Effector CD4-positive, alpha-beta T cell (primary cell): Measurements from ENCODE around the gene PPTC7.
"Not testable (repeated sequence)": the region's sequence is repeated elsewhere in the genome, so short reads cannot be mapped to it uniquely, and the experiment has no call there.

Experiments
- DNase-seq: peaks from one replicate; pipeline ENCODE4 v3.0.0-alpha.2; 2020

Gene PPTC7

DNA sequence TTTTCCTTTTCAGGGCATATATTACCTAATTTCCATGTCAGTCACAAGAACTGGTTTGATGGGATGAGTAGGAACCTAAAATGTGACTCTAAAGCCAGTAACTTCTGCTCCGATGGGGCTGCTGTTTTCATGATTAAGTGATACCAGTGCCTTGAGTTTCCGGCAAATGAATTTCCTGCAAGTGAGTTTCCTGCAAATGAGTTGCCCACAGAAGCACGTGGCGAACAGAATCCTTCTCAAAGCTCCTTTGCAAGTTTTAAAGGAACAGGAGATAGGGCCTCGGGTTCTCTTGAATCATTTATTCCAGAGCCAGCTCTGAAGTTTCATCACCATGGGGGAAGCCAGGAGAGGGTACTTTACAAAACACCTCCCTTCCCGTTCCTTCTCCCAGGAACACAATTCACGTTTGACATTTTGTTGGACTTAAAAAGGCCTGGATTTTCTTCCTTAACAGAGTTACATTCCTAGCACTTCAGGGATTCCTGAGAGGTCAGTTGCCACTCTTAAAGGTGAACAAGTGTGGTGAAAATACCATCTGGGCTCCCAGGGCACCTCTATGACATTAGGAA lies 2.2 kb upstream of the PPTC7 start:
- DNase-seq, result peak; percentile 27

DNA sequence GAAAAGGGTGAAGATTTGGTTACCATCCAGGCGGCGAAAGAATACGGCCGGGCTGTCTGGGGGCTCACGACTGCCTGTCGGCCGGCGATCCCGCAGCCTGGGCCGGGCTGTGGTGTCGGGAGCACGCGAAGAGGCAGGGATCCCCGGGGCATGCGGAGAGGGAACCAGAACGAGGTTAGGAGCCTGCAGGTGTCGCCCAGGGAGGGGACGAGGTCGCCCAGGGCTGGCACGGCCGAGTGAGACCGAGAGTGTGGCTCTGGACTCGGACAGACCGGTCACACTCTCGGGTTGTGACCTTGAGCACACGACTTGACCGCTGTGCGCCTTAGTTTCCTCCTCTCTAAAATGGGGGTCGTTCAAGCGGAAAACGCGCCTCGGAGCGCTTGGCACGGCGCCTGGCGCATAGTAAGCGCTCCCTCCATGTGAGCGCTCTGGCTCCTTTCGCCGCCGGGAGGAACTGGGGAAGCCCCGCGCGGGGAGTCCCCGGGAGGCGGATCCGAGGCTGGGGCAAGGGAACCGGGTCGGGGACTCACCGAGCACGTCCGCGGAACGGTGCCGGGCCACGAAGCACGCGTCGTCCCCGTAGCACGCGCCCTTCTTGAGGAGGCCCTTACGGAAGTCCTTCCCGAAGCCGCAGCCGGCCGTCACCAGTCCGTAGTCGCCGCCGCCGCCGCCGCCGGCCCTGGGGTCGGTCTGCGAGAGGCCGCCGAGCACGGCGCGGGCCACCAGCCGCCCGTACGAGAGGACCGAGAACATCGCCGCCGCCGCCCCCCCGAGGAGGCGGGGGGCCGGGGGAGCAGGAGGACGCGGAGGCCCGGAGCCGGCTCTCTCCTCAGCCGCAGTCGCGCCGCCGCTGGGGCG lies 612 bp downstream of the PPTC7 start:
- peak; percentile 77 for DNase-seq

DNA sequence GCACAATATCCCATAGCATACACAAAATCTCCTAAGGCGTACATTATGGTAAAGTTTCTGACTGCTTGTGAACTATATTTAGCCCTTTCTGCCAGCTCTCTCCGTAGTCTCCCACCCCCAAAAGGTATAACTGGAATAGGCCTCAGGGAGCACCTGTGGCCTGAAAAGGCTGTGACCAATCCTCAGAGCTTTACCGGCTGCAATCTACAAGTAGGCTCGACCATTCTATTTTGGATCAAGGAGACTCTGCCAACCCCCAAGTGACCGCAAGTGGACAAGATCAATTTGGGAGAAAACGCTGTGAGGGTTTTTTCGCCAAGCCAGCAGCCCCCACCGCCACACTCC lies 1.2 kb downstream of the PPTC7 start:
- no peak for DNase-seq

GRCh38 chr12:110579535-110580253 lies 3.4 kb downstream of the PPTC7 start:
- DNase-seq, result no peak

DNA sequence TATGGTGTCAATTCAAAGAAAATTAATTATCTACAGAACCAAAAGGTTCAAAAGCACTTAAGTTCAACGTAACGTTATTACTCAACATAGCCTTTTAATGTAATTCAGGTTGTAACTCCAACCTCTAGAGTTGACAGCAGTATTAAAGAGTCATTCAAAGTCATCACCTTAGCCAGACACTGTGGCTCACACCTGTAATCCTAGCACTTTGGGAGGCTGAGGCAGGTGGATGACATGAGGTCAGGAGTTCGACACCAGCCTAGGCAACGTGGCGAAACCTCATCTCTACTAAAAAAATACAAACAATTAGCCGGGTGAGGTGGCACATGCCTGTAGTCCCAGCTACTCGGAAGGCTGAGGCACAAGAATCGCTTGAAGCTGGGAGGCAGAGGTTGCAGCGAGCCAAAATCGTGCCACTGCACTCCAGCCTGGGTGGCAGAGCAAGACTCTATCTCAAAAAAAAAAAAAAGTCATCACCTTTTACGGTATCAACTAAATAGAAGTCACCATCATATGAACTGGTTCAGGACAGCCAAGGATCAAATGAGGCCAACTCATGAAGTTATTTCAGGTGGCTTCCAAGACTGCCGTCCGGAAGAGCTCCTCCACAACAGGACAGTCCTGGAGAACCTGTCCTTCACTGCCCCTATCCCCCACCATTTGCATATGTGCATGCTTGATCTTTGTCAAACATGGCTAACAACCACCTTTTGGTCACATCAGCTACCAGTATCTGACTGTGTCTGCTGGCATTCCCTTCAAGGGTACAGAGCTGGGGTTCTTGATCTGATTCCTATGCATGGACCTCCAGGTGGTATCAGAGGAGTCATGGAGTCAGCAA lies 4.2 kb downstream of the PPTC7 start:
- no peak for DNase-seq

- DNase-seq, result peak; percentile 12
These were observed 5.0 kb downstream of the PPTC7 start for GRCh38 chr12:110577864-110578693.

DNA sequence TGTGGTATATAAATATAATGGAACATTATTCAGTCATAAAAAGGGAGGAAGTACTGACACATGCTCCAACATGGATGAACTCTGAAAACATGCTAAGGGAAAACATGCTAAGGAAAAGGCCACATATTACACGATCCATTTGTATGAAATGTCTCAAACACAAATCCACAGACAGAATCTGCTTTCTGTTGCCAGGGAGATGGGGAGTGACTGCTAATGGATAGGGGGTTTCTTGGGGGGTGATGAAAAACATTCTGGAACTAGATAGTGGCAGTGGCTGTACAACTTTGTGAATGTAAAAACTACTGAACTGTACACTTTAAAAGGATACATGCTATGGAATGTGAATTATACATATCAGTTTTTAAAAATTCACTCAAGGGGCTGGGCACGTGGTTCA lies 6.6 kb downstream of the PPTC7 start:
- DNase-seq, result no peak

- no peak for DNase-seq
These were observed 7.8 kb downstream of the PPTC7 start for GRCh38 chr12:110575326-110575725.

GRCh38 chr12:110574717-110575230 lies 8.3 kb downstream of the PPTC7 start:
- not testable (repeated sequence) for DNase-seq

GRCh38 chr12:110574044-110574443 lies 9.1 kb downstream of the PPTC7 start:
- no peak for DNase-seq

DNA sequence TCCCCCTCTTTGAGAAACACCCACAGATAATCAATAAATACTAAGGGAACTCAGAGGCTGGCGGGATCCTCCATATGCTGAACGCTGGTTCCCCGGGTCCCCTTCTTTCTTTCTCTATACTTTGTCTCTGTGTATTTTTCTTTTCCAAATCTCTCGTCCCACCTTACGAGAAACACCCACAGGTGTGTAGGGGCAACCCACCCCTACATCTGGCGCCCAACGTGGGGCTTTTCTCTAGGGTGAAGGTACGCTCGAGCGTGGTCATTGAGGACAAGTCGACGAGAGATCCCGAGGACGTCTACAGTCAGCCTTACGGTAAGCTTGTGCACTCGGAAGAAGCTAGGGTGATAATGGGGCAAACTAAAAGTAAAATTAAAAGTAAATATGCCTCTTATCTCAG lies 12.3 kb downstream of the PPTC7 start:
- not testable (repeated sequence) for DNase-seq

DNA sequence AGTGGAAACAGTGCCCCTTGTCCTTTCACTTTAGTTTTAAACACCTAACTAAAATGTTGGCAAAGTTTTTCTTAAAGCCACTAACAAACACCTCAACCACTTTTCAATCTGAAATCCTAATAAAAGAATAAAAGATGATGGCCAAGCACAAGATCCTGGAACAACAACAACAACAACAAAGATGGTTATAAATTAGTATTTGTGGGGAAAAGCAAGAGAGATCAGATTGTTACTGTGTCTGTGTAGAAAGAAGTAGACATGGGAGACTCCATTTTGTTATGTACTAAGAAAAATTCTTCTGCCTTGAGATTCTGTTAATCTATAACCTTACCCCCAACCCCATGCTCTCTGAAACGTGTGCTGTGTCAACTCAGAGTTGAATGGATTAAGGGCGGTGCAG lies 13.3 kb downstream of the PPTC7 start:
- not testable (repeated sequence) for DNase-seq

DNA sequence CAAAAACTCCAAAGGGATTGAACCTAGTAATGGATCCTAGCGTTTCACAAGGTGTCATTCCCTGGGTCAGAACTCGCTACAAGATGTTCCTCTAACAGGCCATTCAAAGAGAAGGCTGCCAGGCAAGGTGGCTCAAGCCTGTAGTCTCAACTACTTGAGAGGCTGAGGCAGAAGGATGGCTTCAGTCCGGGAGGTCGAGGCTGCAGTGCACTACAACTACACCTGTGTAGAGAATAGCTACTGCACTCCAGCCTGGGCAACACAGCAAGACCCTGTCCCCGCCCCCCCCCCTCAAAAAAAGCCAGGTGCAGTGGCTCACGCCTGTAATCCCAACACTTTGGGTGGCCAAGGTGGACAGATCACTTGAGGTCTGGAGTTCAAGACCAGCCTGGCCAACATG lies 14.4 kb downstream of the PPTC7 start:
- DNase-seq, result no peak

- no peak for DNase-seq
These were observed 16.1 kb downstream of the PPTC7 start for GRCh38 chr12:110566993-110567392.

- no peak for DNase-seq
These were observed 16.9 kb downstream of the PPTC7 start for GRCh38 chr12:110565894-110566871.

GRCh38 chr12:110564471-110564991 lies 18.6 kb downstream of the PPTC7 start:
- DNase-seq, result no peak

DNA sequence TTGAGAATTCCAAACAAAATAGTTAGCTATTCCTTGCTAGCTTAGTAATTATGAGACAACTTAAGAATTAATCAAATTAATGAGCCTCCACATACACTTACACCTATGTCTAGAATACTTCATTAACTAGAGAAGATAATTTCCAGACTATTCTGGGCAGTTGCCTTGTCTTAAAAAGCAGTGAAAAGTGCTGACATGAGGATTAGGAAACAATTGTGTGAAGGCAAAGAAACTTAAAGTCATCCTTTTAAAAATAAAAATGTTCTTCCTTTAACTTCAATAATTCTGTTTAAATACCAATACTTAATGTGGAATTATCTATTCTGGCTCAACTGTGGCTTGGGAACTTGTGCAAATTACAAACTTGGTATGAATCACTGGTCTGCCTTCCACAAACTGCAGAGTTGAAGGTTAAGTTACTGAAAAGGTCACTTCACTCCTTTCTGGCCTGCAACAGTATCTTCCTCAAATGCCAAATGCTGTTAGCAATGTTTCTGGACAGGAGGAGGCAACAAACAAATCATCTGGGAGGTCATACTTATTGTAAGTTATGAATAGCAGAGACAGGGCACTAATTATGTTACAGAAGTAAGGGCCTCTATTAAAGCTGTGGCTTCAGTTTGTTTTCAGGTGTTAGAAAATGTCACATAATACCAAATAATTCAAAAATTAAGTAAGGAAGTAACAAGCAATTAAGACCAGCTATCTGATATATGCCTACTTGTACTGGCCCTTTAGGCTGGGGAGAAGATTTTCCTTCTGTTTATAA lies 19.2 kb downstream of the PPTC7 start:
- no peak for DNase-seq

DNA sequence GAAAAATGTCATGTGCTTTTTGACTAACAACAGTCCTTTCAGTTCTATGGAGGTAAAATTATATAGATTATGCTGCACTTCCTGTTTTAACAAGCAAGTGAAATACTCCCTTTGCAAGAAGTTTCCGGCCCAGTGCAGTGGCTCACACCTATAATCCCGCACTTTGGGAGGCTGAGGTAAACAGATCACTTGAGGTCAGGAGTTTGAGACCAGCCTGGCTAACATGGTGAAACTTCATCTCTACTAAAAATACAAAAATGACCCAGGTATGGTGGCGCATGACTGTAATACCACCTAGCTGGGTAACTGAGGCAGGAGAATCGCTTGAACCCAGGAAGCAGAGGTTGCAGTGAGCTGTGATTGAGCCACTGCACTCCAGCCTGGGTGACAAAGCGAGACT lies 20.7 kb downstream of the PPTC7 start:
- peak; percentile 27 for DNase-seq

- no peak for DNase-seq
These were observed 21.5 kb downstream of the PPTC7 start for GRCh38 chr12:110561471-110562201.
